ENCODE data around the gene EHD4. TPM values are rescaled to one million over a fixed set of nuclear protein-coding genes. Genes with fewer than 3 reads are reported as not detected.

EHD4 gene
- total RNA-seq, 1 donor from 2014 or later: 190 TPM

GRCh38 chr15:41919954-41920538 lies 52.3 kb downstream of the EHD4 start:
- DNase-seq (ENCODE audit: low read depth, low spot score): peak; percentile 85

- no peak for DNase-seq (ENCODE audit: low read depth, low spot score)
Observed at GRCh38 chr15:41919201-41919820, 53.0 kb downstream of the EHD4 start.

GRCh38 chr15:41918506-41919126 lies 53.7 kb downstream of the EHD4 start:
- DNase-seq (ENCODE audit: low read depth, low spot score): no peak

DNA sequence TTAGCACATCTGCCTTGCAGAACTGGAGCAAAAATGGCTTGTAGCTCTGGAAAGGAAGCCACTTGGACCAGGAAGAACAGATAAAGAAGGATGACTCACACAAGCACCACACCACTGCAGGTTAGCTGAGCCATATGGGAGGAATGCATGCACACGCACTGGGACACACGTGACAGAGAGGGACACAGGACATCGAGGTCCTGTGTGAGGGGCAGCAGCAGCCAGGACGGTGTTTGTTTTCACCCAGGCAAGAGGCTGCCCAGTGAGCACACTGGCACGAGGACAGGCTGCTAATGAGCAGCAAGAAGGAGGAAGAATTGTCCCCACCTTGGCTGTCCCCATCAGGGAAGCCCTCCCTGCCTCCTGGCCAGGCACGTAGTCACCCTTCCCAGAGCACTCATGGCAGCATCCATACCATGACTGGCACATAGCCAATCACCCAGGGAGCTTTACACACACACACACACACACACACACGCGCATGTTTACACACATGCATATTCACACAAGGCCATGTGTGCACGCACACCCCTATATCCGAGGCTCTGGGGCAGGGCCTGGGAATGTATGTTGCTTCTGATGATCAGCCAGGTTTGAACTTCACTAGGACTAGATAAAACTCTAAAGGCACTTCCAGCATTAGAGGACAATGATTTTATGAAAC lies 54.5 kb downstream of the EHD4 start:
- peak; percentile 56 for DNase-seq (ENCODE audit: low read depth, low spot score)

DNA sequence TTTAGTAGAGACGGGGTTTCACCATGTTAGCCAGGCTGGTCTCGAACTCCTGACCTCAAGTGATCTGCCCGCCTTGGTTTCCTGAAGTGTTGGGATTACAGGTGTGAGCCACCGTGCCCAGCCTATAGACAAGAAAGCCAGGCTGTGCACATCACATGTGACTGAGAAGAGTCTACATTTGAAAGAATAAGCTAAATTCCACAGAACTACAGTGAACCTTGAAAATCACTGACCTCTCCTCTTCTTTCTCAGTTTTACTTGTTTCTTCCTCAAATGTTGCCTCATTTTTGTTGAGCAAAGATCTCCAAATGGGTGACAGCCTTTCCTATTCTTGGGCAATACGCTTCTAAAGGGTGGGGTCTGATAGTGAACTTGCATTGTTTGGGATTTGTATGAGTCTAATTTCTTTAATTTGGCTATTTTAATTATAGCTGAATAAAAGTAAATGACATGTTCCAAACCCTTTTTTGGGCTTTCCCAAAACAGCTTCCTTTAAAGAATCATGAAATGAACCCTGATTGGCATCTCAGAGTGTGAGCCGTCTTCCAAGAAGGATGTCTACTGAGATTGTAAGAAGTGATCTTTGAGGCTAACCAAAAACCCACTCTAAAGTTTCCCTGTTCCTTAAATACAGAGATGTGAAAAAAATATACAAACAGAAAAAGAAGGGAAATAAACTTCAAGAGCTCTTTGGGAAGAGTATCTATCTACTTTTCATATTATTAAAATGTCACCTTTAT lies 56.9 kb downstream of the EHD4 start:
- DNase-seq (ENCODE audit: low read depth, low spot score): no peak

- no peak for DNase-seq (ENCODE audit: low read depth, low spot score)
Observed at GRCh38 chr15:41914411-41914810, 57.9 kb downstream of the EHD4 start.

GRCh38 chr15:41913256-41913655 lies 59.1 kb downstream of the EHD4 start:
- no peak for DNase-seq (ENCODE audit: low read depth, low spot score)

DNA sequence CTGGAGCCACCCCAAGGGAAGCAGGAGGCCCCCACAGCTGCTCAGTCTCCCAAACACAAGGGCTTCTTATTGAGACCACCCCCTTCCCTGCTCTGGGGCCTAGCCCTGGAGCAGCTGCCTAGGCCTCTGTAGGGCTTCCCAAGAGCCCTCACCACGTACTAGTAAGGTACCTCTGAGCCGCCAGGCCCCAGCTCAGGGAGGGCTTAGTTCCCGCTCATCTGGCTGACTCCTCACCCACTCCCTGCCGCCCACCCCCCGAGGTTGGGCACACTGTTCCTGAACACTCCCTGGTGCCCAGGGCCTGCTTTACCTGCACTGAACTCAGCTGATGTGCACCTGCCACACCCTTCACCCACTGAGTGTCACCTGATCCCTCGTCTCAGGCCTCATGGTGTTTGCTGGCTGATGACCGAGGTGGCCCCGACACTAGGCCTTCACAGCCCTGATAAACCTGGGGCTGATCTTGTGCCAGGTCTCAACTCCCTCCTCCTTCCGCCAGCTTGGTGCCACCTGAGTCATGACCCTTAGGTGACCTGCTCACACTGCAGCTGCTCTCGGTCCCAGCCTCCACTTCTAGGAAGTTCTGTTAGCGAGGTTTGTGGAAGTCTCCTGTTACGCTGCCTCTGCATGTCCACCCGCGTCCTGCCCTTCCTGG lies 60.5 kb downstream of the EHD4 start:
- DNase-seq (ENCODE audit: low read depth, low spot score): no peak

GRCh38 chr15:41908736-41909461 lies 63.5 kb downstream of the EHD4 start:
- DNase-seq (ENCODE audit: low read depth, low spot score): no peak

GRCh38 chr15:41907141-41907540 lies 65.2 kb downstream of the EHD4 start:
- no peak for DNase-seq (ENCODE audit: low read depth, low spot score)

DNA sequence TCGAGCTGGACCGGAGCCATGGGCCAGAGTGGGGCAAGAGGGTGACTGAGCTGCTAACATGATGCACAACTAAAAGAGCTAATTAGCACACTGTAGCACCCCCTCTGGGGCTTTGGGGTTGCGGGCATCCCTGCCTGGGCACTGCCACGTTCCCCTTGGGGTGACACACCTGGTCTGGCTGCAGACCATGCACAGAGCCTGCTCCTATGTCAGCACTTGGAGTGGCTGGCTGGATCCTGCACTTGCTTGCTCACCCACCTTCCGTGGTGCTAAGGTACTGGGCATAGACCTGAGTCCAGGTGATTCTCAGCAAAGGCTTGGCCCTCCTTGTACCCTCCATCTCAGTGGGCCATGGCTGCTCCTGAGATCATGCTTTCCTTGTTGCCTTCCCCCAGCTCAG lies 65.7 kb downstream of the EHD4 start:
- DNase-seq (ENCODE audit: low read depth, low spot score): no peak

DNA sequence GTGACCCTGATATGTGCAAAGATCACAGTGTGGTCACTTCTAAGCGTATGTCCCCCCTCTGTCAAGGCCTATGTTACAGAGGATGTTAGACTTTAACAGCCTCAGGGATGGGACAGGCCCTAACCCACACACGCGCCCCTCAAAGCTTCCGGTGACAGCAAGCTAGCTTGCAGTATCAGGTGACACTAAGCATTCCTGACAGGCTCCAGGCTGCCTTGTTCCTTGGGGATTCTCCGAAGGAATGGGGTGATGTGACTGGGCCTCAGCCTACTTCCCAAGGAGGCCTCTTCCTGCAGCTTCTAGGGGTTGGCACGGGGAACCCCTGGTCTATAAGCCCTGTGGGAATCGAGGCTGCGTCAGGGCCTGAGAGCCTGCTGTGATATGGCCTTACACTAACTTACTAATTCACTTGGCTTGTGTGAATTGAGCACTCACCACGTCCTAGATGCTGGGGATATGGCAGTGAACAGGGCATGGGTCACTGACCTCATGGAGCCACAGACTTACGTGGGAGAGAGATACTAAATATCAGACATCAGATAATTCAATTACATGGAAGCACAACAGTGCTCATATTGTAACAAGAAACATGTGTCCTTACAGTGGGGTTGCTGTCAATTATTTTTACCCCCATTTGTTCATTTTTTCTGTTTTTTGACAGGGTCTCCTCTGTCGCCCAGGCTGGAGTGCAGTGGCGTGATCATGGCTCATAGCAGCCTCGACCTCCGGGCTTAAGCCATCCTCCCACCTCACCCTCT lies 67.1 kb downstream of the EHD4 start:
- DNase-seq (ENCODE audit: low read depth, low spot score): no peak

GRCh38 chr15:41904541-41905005 lies 67.8 kb downstream of the EHD4 start:
- DNase-seq (ENCODE audit: low read depth, low spot score): peak; percentile 19

GRCh38 chr15:41903782-41904181 lies 68.6 kb downstream of the EHD4 start:
- no peak for DNase-seq (ENCODE audit: low read depth, low spot score)

DNA sequence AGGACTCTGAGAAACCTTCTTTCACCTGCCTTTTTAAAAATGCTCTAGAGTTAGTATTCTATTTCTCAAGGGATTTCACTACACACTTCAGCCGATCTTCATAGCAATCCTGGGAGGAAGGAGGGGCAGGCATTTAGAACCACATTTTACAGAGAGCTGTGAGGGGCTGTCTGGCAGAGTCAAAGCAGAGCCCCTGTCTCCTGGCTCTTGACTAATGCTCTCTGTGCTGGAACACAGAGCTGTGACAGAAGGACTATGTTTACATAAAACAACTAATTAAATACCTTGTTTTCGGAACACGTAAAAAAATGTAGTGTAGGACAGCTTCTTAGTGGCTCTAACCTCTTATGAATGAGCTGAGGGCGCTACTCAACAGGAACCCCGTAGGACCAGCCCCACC lies 70.9 kb downstream of the EHD4 start:
- DNase-seq (ENCODE audit: low read depth, low spot score): no peak

DNA sequence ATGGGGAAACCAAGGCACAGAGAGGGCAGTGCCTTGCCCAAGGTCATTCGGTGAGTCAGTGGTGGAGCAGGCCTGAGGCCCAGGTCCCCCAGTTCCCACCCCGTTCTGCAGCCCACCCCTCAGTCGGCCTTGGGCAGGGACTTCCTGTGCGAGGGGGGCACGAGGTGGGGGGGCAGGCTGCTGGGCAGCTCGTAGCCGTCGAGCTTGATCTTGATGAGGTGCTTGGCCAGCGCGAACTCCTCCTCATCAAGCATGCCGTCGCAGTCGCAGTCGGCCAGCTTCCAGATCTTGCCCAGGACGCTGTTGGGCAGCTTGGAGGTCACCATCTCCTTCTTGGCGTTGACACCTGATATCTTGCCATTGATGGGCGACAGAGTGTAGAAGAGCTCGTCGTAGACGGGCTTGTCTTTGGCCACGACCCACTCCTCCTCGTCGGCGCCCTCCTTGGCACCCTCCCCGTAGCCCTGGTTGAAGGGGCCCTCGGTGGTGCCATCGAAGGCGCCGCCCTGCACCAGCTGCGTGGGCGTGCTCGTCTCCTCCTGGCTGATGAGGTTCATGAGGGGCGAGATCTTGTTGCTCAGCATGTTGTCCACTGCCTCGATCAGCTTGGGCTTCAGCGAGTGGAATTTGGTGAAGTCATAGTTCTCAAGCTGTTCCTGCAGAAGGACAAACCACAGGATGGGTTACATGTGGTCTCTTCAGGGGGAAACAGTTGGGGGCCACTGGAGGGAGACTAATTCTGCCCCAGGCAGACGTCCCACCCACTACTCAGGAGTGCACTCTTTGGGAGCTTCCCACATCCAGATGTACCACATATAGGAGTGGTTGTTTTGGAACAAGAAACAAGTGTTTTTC lies 71.6 kb downstream of the EHD4 start:
- no peak for DNase-seq (ENCODE audit: low read depth, low spot score)

DNA sequence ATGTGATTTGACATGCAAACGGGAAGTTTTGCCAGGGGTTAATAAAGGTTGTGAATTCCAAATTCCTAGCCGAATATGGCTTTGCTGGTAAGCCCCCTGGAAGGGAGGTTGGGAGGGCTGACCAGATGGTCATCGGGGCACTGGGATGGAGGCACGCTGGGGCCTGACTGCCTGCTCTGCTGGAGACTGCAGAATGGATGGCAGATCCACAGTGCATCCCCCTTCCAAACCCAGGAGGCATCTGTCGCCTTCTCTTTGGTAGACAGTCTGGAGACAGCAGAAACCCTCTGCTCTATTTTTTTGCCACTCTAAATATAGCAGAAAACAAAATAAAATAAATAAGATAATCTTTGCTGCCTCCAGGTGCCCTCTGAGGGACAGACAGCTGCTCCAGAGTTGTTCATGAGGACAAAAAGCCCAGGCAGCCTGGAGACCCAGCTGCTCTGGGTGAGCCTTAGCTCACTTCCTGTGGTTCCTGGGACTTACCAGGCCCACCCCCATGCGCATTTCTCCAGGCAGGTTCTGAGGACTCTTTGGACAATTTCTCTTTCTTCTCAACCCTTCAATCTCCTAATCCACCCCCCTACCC lies 72.4 kb downstream of the EHD4 start:
- DNase-seq (ENCODE audit: low read depth, low spot score): no peak

DNA sequence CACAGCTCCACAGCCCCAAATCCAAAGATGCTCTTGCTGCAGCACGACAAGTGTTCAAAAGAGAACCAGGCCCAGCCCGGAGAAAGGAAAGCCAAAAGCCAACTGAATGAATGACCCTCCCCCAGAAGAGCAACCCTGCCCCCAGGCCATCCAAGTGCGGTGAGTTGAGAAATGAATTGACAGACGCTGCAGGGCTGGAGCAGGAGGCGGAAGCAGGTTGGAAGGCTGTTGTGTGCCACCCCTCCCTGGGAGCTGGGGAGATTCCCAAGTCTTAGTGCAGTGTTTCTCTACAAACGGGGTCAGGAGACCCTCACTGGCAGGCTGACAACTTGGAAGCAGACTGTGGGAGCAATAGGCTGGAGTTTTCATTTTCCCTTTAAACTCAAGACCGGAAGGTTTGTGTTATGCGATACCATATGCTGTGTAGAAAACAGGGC lies 75.0 kb downstream of the EHD4 start:
- no peak for DNase-seq (ENCODE audit: low read depth, low spot score)
